A549 (cell line): ENCODE data around the gene PRADC1. TPM values are rescaled to one million over a fixed set of nuclear protein-coding genes. Genes with fewer than 3 reads are reported as not detected.

Experiments used
- ATAC-seq, 2 experiments: fragments of 200-7000 bp in 1 of 2; fragments of >200 bp in 1 of 2; cut with Nextera tagmentation in 1 of 2; cut with Tn5 transposase in 1 of 2; 3 replicates each; pipeline versions ENCODE4 v1.8.0 to v1.9.1; 2018 to 2020; ENCODE audit warnings: mild to moderate bottlenecking in 1 of 2, moderate library complexity in 1 of 2
- CTCF ChIA-PET: fragments of 300-600 bp; sonication (Branson Sonifier 250); formaldehyde crosslinking; extraction: SDS; loops from one replicate; lab custom pipeline; 2021; ENCODE audit warnings: antibody characterized with exemption, inconsistent platforms; lab: Yijun Ruan, JAX
- POLR2A ChIA-PET: fragments of 350-600 bp; formaldehyde crosslinking; extraction: SDS; loops from one replicate; lab custom pipeline; 2021; ENCODE audit warnings: antibody characterized with exemption, inconsistent platforms; lab: Yijun Ruan, JAX
- DNase-seq, 2 experiments: peaks; one replicate each; pipeline versions ENCODE4 v3.0.0 to v3.0.0-alpha.2; 2011 to 2016; ENCODE audit warnings: low read depth in 1 of 2, low spot score in 1 of 2
- FAIRE-seq: peaks from 2 replicates; lab custom pipeline; 2011; peaks lifted over from hg19 to GRCh38; lab: Jason Lieb, UNC
- H3K27ac ChIP-seq, 2 experiments: fragments of >200 bp; sonication (Bioruptor Twin); formaldehyde crosslinking; 3 replicates each; pipeline ENCODE4 v1.5.1; 2016 to 2017
- H3K4me1 ChIP-seq: fragments of >200 bp; sonication (Bioruptor Twin); formaldehyde crosslinking; 3 replicates; pipeline ENCODE4 v1.6.1; 2016
- H3K4me2 ChIP-seq: fragments of >200 bp; sonication (Bioruptor Twin); formaldehyde crosslinking; 3 replicates; pipeline ENCODE4 v1.6.1; 2016
- H3K4me3 ChIP-seq: fragments of >200 bp; sonication (Bioruptor Twin); formaldehyde crosslinking; 3 replicates; pipeline ENCODE4 v1.5.1; 2016
- H3K9me3 ChIP-seq: fragments of >200 bp; sonication (Bioruptor Twin); formaldehyde crosslinking; 3 replicates; pipeline ENCODE4 v1.6.1; 2016
- CBX2 ChIP-seq: fragments of 200-600 bp; sonication (generic); IDR thresholded peaks from 2 replicates; pipeline ENCODE4 v1.6.1; 2016; ENCODE audit warnings: low read depth, mild to moderate bottlenecking, borderline replicate concordance
- EP300 ChIP-seq, 2 experiments: fragments of >200 bp; sonication (Bioruptor Twin); formaldehyde crosslinking; IDR thresholded peaks; 2 replicates in 1 of 2; 3 replicates in 1 of 2; pipeline ENCODE4 v1.6.1; 2016 to 2017
- GATA3 ChIP-seq: IDR thresholded peaks from 2 replicates; pipeline ENCODE4 v1.6.1; 2012; ENCODE audit warnings: borderline replicate concordance
- HOXA7 ChIP-seq: fragments of 250-450 bp; sonication (Bioruptor Pico); IDR thresholded peaks from 2 replicates; pipeline ENCODE4 v1.5.0; 2020; ENCODE audit warnings: mild to moderate bottlenecking, moderate library complexity
- HOXB5 ChIP-seq: fragments of 250-450 bp; sonication (Bioruptor Pico); IDR thresholded peaks from 2 replicates; pipeline ENCODE4 v1.5.0; 2020; ENCODE audit warnings: mild to moderate bottlenecking, moderate library complexity
- JUNB ChIP-seq: fragments of >200 bp; sonication (Bioruptor Twin); formaldehyde crosslinking; IDR thresholded peaks from 2 replicates; pipeline ENCODE4 v1.6.1; 2016
- MAFK ChIP-seq: fragments of 450-650 bp; IDR thresholded peaks from 2 replicates; pipeline ENCODE4 v1.6.1; 2014; ENCODE audit not compliant: partially characterized antibody
- NPAS2 ChIP-seq: fragments of 250-450 bp; sonication (Bioruptor Pico); IDR thresholded peaks from 2 replicates; pipeline ENCODE4 v1.8.0; 2022; ENCODE audit warnings: mild to moderate bottlenecking, moderate library complexity, borderline replicate concordance
- PHF8 ChIP-seq: fragments of 200-600 bp; sonication (generic); IDR thresholded peaks from 2 replicates; pipeline ENCODE4 v1.6.1; 2016; ENCODE audit warnings: low read depth, mild to moderate bottlenecking, antibody characterized with exemption, moderate library complexity, borderline replicate concordance
- POLR2AphosphoS2 ChIP-seq: conservative IDR thresholded peaks from 2 replicates; pipeline ENCODE4 v1.6.1; 2012; ENCODE audit warnings: low read length, improper control_type of control experiment, inconsistent platforms
- RFX5 ChIP-seq: fragments of 450-650 bp; IDR thresholded peaks from 2 replicates; pipeline ENCODE4 v1.7.1; 2014; ENCODE audit warnings: antibody characterized with exemption, mild to moderate bottlenecking, moderate library complexity
- ZFP36 ChIP-seq: fragments of 450-650 bp; IDR thresholded peaks from 2 replicates; pipeline ENCODE4 v1.6.1; 2014; ENCODE audit warnings: borderline replicate concordance; ENCODE audit not compliant: partially characterized antibody
- WGBS: methylation state at CpG from one replicate; pipeline ENCODE4 v1.1.6; 2017; ENCODE audit errors: missing lambda C conversion rate; 5-methylcytosine and 5-hydroxymethylcytosine counted together
- polyA plus RNA-seq, 4 experiments: library from polyadenylated mRNA; depleted of rRNA in 3 of 4; stranded (reverse); fragments of >200 nt; fragmentation: RNase III in 1 of 4; extraction: RNeasy Plus Mini Kit Qiagen cat#74134 plus additional on column Dnase treatment in 1 of 4; gene quantifications; 2 replicates in 3 of 4; 3 replicates in 1 of 4; pipeline ENCODE4 v1.2.3, GENCODE V29; 2011 to 2017
- TF ChIP-seq, protein P1 (sequence below): IDR thresholded peaks from 2 replicates; pipeline ENCODE4 v1.6.1; 2012
- TF ChIP-seq, protein P2 (sequence below): fragments of 200-600 bp; sonication (generic); IDR thresholded peaks from 2 replicates; pipeline ENCODE4 v1.6.1; 2016; ENCODE audit warnings: antibody characterized with exemption, mild to moderate bottlenecking, moderate library complexity
- TF ChIP-seq, protein P3 (sequence below): fragments of >200 bp; sonication (Bioruptor Twin); formaldehyde crosslinking; IDR thresholded peaks from 2 replicates; pipeline ENCODE4 v1.6.1; 2016
- TF ChIP-seq, protein P4 (sequence below): fragments of 450-650 bp; IDR thresholded peaks from 2 replicates; pipeline ENCODE4 v1.6.1; 2014; ENCODE audit warnings: antibody characterized with exemption

Gene PRADC1
- polyA plus RNA-seq, 2 of the 4 experiments (the other 2 are of a cell fraction) = 11.2 to 12.1 TPM

DNA sequence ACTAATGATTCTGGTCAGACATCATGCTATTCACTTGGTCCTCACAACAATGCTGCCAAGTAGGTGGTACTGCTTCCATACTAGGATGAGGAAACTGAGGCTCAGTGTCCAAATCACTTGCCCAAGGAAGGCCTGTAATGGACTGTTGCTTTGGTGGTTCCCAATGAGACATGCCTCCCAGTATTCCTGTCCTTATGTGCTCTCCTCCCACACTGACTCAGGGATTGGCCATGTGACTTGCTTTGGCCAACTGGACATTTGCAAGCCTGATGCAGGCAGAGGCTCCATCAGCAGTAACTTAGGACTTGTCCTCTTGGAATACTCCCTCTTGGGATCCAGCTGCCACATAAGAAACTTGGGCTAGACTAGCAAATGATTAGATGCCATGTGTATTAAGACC is 48.2 kb upstream of the PRADC1 start (continued):
- TF ChIP-seq, protein P1, sequence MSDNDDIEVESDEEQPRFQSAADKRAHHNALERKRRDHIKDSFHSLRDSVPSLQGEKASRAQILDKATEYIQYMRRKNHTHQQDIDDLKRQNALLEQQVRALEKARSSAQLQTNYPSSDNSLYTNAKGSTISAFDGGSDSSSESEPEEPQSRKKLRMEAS = no peak

DNA sequence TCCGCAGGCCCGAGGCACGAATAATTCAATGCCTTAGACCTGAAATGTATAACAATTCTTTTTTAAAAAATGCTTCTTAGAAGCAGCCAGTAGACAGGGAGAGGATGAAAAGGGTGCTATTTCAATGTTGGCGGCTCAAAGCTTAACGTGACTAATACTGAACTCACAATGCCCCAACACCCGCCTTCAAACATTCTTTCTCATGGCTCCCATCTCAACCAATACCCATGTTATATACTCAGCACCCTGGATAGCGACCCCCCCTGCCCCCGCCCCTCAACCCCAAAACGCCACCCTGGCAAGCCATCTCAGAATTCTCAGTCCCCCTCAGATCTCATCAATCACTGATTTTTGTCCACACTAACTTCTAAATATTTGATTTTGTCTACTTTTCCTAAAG is 46.8 kb upstream of the PRADC1 start:
- Histone ChIP-seq H3K4me1 (peaks cover 9% of the 10 kb centered on the region; the same call in 1 of the 3 replicates), H3K9me3 (no peaks in the 10 kb centered on the region), H3K4me2 (no peak overlapping the region), H3K4me3 (no peak overlapping the region), H3K27ac (no peak overlapping the region)
- WGBS = 78% methylated on average over 9 of the region's 9 CpGs
- ATAC-seq (no peak), DNase-seq (no peak), FAIRE-seq (no peak)
- TF ChIP-seq, protein P2, sequence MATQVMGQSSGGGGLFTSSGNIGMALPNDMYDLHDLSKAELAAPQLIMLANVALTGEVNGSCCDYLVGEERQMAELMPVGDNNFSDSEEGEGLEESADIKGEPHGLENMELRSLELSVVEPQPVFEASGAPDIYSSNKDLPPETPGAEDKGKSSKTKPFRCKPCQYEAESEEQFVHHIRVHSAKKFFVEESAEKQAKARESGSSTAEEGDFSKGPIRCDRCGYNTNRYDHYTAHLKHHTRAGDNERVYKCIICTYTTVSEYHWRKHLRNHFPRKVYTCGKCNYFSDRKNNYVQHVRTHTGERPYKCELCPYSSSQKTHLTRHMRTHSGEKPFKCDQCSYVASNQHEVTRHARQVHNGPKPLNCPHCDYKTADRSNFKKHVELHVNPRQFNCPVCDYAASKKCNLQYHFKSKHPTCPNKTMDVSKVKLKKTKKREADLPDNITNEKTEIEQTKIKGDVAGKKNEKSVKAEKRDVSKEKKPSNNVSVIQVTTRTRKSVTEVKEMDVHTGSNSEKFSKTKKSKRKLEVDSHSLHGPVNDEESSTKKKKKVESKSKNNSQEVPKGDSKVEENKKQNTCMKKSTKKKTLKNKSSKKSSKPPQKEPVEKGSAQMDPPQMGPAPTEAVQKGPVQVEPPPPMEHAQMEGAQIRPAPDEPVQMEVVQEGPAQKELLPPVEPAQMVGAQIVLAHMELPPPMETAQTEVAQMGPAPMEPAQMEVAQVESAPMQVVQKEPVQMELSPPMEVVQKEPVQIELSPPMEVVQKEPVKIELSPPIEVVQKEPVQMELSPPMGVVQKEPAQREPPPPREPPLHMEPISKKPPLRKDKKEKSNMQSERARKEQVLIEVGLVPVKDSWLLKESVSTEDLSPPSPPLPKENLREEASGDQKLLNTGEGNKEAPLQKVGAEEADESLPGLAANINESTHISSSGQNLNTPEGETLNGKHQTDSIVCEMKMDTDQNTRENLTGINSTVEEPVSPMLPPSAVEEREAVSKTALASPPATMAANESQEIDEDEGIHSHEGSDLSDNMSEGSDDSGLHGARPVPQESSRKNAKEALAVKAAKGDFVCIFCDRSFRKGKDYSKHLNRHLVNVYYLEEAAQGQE = peak; percentile 63; the same call in 1 of the 2 replicates
- TF ChIP-seq, protein P3, sequence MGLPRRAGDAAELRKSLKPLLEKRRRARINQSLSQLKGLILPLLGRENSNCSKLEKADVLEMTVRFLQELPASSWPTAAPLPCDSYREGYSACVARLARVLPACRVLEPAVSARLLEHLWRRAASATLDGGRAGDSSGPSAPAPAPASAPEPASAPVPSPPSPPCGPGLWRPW = no peak
- ChIA-PET POLR2A (interaction anchor here (1.2 kb wide), 1 partner anchor 11 kb away, joined by 3 read pairs; no protein-coding TSS in a partner anchor), CTCF (interaction anchor here (1.0 to 8.8 kb wide), 5 partner anchors 8 to 102 kb away, joined by 3 to 107 read pairs (median 3); partner anchors contain the start of gene EGR4)

DNA sequence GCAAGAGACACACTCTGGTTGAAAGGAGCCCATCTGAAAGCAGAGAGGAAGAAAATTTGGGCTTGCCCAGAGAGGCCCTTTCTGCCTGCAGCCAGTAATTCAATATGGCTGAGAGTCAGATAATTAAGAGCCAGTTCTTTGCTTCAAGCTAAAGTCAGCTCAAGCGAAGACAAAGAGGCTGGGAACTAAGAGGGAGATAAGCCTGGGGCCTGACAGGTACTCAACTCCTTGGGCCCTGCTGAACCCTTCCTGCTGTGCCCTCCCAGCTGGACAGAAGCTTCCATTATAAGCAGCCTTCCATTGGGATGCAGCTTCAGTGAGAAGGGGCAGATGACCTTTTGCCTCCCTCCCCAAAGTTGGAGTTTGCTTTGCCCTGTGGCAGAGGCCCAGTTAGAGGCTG is 39.2 kb upstream of the PRADC1 start:
- no peak for TF ChIP-seq GATA3
- TF ChIP-seq RFX5 = no peak
- TF ChIP-seq POLR2AphosphoS2 = no peak
- no peaks in the 10 kb centered on the region for H3K9me3 ChIP-seq
- DNase-seq (no peak), ATAC-seq (no peak), FAIRE-seq (no peak)
- WGBS = 80% methylated on average over 1 of the region's 1 CpG
- no peak overlapping the region for H3K4me2 ChIP-seq
- peaks cover 7% of the 10 kb centered on the region; the same call in 1 of the 3 replicates for H3K4me1 ChIP-seq
- no peak overlapping the region for H3K4me3 ChIP-seq
- no peak overlapping the region for H3K27ac ChIP-seq
- ChIA-PET POLR2A (no interaction called here), CTCF (interaction anchor here (1.0 to 4.6 kb wide), 9 partner anchors 9 to 186 kb away, joined by 3 to 42 read pairs (median 6); partner anchors contain the start of gene EGR4)

DNA sequence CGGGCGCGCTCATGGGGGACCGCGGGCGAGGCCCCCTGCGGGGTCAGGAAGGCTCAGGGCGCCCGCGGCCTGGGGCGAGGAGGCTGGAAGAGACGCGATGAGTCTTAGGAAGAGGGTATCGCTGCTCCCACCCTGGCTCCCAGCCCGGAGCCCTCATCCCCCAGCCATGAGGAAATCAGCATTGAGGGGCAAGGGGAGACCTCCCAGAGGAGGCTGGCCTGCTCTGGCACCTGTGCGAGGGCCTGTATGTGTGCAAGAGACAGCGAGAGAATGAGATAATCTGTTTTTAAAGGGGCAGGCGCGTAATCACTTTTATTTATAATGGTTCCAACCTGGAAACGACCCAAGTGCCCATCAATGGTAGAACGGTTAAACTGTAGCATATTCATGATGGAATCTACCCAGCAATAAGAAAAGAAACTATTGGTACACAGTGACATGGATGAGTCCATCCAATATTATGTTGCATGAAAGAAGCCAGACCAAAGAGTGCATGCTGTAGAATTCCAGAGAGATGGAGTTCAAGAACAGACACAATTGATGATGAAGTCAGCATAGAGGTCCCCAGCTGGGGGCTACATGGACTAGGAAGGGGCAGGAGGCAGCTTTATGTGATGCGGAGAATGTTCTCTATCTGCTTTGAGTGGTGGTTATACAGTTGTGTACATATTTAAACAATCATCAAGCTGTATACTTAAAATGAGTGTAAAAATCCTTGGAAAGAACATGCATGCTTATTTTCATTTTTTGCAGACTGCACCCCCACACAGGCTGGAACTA is 36.8 kb upstream of the PRADC1 start:
- POLR2A ChIA-PET = no interaction called here
- CTCF ChIA-PET = interaction anchor here (0.7 to 4.6 kb wide), 4 partner anchors 12 to 42 kb away, joined by 3 to 42 read pairs (median 6); partner anchors contain the start of gene EGR4
- 70% methylated on average over 9 of the region's 22 CpGs for WGBS
- no peak for FAIRE-seq
- Histone ChIP-seq H3K4me2 (peak overlapping the region; percentile 78), H3K4me1 (peaks cover 7% of the 10 kb centered on the region; the same call in 1 of the 3 replicates), H3K9me3 (no peaks in the 10 kb centered on the region), H3K4me3 (peak overlapping the region; percentile 43), H3K27ac (peak overlapping the region; percentile 66 to 82)
- TF ChIP-seq NPAS2 (CRISPR knock-in tag) (no peak), MAFK (no peak), PHF8 (no peak), CBX2 (no peak), ZFP36 (no peak), EP300 (IDR thresholded peaks at IDR 0.05) (no peak), HOXA7 (CRISPR knock-in tag) (no peak), JUNB (no peak), HOXB5 (no peak)
- TF ChIP-seq, protein P4, sequence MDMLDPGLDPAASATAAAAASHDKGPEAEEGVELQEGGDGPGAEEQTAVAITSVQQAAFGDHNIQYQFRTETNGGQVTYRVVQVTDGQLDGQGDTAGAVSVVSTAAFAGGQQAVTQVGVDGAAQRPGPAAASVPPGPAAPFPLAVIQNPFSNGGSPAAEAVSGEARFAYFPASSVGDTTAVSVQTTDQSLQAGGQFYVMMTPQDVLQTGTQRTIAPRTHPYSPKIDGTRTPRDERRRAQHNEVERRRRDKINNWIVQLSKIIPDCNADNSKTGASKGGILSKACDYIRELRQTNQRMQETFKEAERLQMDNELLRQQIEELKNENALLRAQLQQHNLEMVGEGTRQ = no peak
- TF ChIP-seq, protein P3 = no peak
- no peak for DNase-seq
- ATAC-seq = no peak; a peak in 1 of 6 replicates
